Lower leg skin (tissue), 4 donors: ENCODE results near the gene SCP2. TPM values are rescaled to one million over a fixed set of nuclear protein-coding genes. Genes with fewer than 3 reads are reported as not detected.

ENCODE experiments used
- DNase-seq, 2 donors: peaks; one replicate each; pipeline ENCODE4 v3.0.0-alpha.2; 2019; ENCODE audit warnings: low spot score in 2 of 2
- H3K4me3 ChIP-seq: fragments of 200-600 bp; sonication (generic); 2 replicates; pipeline ENCODE4 v1.5.1; 2017; ENCODE audit warnings: mild to moderate bottlenecking, low read depth; ENCODE audit not compliant: poor library complexity, severe bottlenecking
- CTCF ChIP-seq, 3 donors: fragments of 450-650 bp; IDR thresholded peaks; one replicate each; pipeline ENCODE4 v1.5.1; 2016; ENCODE audit warnings: antibody characterized with exemption in 3 of 3, mild to moderate bottlenecking in 3 of 3, moderate library complexity in 2 of 3
- POLR2A ChIP-seq, 2 donors: fragments of 450-650 bp; IDR thresholded peaks; one replicate each; pipeline ENCODE4 v1.6.1; 2016 to 2017; ENCODE audit warnings: antibody characterized with exemption in 2 of 2, mild to moderate bottlenecking in 1 of 2, moderate library complexity in 1 of 2
- WGBS, 2 donors: methylation state at CpG; one replicate each; pipeline ENCODE4 v1.1.5; 2018; 5-methylcytosine and 5-hydroxymethylcytosine counted together
- intact Hi-C: fragments of 100-400 bp; cut with DNase I; formaldehyde crosslinking; loops from one replicate; pipeline ENCODE4 v1.15.0; 2023; ENCODE audit warnings: low total_unique reads
- total RNA-seq, 4 donors: library from RNA; depleted of rRNA; stranded (reverse); fragments of >200 nt; gene quantifications; one replicate each; pipeline ENCODE4 v1.1.0, GENCODE V29; 2016

The SCP2 gene
- total RNA-seq, 4 donors from 2014 or later, result 79.4 to 124 (median 106) TPM

- intact Hi-C loops, result no loop called here
- TF ChIP-seq CTCF (IDR thresholded peaks at IDR 0.05) (no peak), POLR2A (IDR thresholded peaks at IDR 0.05) (no peak)
- WGBS, 2 donors, result 89 to 94% methylated on average over 9 of the region's 9 CpGs
- no peak overlapping the region for H3K4me3 ChIP-seq
- no peak for DNase-seq
Observed at GRCh38 chr1:52907068-52907811, 19.8 kb upstream of the SCP2 start.

- DNase-seq, result no peak
- 90 to 92% methylated on average over 10 of the region's 10 CpGs for whole genome bisulfite sequencing, 2 donors
- H3K4me3 ChIP-seq, result no peak overlapping the region
- no peak for TF ChIP-seq POLR2A (IDR thresholded peaks at IDR 0.05)
- TF ChIP-seq CTCF (IDR thresholded peaks at IDR 0.05), result no peak
- intact Hi-C loops, result no loop called here
Observed at GRCh38 chr1:52907812-52908153, 19.3 kb upstream of the SCP2 start.

DNA sequence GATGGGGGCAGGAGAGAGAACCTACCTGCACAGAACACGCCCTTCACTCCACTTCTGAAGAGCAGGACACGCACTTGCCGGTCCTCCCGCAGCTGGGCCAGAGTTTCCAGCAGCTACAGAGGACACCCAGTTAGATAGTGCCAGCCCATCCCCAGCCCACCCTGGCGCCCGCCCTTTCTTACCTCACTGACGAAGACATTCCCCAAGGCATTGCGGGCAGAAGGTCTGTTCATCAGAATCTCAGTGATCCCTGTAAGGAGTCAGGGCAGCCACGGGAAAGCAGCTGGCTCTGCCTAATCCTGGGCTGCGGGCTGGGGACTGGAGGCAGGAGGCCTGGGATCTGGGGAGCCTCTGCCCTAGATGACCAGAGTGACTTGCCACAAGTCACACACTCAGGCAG is 15.5 kb upstream of the SCP2 start:
- intact Hi-C loops, result no loop called here
- no peak for DNase-seq
- no peak for TF ChIP-seq POLR2A (IDR thresholded peaks at IDR 0.05)
- TF ChIP-seq CTCF (IDR thresholded peaks at IDR 0.05), result no peak
- WGBS, 2 donors, result 94 to 96% methylated on average over 10 of the region's 10 CpGs
- H3K4me3 ChIP-seq, result no peak overlapping the region

DNA sequence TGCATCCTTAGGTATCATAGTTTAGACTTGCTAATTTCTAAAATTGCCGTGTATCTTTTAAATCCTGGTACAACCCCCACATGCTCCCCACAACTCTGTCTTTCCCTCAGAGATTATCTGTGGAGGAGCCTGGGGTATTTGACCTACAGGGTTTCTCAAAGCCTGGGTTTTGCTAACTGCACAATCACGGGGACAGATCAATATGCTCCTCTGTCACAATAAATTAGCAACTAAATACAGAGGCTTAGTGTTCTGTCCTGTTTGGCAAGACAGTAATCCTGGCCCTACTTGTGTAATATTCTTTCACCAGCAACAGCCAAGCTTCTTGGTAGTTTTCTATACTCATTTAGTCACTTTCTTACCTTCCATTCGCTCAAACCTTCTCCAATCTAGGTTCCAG is 14.1 kb upstream of the SCP2 start:
- H3K4me3 ChIP-seq, result no peak overlapping the region
- TF ChIP-seq CTCF (IDR thresholded peaks at IDR 0.05) (no peak), POLR2A (IDR thresholded peaks at IDR 0.05) (no peak)
- intact Hi-C loops, result no loop called here
- no peak for DNase-seq
- 86 to 88% methylated on average over 3 of the region's 3 CpGs for WGBS, 2 donors

DNA sequence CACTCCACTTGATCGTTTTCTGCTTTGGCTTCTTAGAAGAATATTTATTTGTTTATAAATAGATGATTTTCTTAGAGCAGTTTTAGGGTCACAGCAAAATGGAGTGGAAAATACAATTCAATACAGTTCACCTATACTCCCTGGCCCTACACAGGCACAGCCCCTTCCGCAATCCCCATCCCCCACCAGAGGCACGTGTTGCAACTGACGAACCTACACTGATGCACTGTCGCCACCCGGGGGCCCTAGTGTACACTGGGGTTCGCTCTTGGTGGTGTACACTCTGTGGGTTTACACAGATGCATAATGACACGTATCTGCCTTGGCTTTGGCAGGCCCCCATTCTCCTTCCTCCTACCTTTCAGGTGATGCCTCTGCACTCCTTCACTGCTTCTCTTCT is 13.5 kb upstream of the SCP2 start:
- intact Hi-C loops, result no loop called here
- H3K4me3 ChIP-seq, result no peak overlapping the region
- 80 to 84% methylated on average over 8 of the region's 8 CpGs for WGBS, 2 donors
- no peak for DNase-seq
- TF ChIP-seq CTCF (IDR thresholded peaks at IDR 0.05) (no peak), POLR2A (IDR thresholded peaks at IDR 0.05) (no peak)

GRCh38 chr1:52914463-52914862 is 12.6 kb upstream of the SCP2 start:
- no peak for DNase-seq
- no peak for TF ChIP-seq CTCF (IDR thresholded peaks at IDR 0.05)
- no peak for TF ChIP-seq POLR2A (IDR thresholded peaks at IDR 0.05)
- 88 to 90% methylated on average over 4 to 5 of the region's 5 CpGs for WGBS, 2 donors
- H3K4me3 ChIP-seq, result no peak overlapping the region
- intact Hi-C loops, result no loop called here
